ENCODE results near the gene LPP.

- TF ChIP-seq CTCF (IDR thresholded peaks at IDR 0.05 in 4 of 5, conservative IDR thresholded peaks at IDR 0.05 in 1 of 5) (no peak), POLR2A (IDR thresholded peaks at IDR 0.05) (no peak)
These were observed 226.8 kb downstream of the LPP start for GRCh38 chr3:188380722-188381121.

All from gastrocnemius medialis (tissue), 4 donors.